Measurements from ENCODE around the gene PITX3. TPM values are rescaled to one million over a fixed set of nuclear protein-coding genes. Genes with fewer than 3 reads are reported as not detected.

Gene PITX3
- total and polyA plus RNA-seq, 10 of the 15 experiments (the other 5 are each of a cell fraction or from before 2014, with no cell fraction given), result not detected

- Histone ChIP-seq H3K9ac (ENCODE audit: control insufficient read depth, insufficient read depth, low read length) (no peak overlapping the region), H3K4me2 (ENCODE audit: control insufficient read depth, insufficient read depth) (no peak overlapping the region), H3K27ac (ENCODE audit: control insufficient read depth, insufficient read depth) (no peak overlapping the region), H3K4me3 (no peak overlapping the region), H3K4me1 (ENCODE audit: control insufficient read depth, insufficient read depth, low read length) (no peaks in the 10 kb centered on the region; the same call in 1 of the 2 replicates), H3K79me2 (ENCODE audit: control insufficient read depth, insufficient read depth, low read length) (no peaks in the 10 kb centered on the region), H3K27me3 (replicated peaks in 1 of 2; ENCODE audit: control insufficient read depth in 2 of 2, insufficient read depth in 2 of 2, low read length in 1 of 2) (peaks cover 8 to 15% of the 10 kb centered on the region in 2 experiments), H3K36me3 (ENCODE audit: control insufficient read depth in 2 of 2, insufficient read depth in 2 of 2, low read length in 1 of 2) (no peaks in the 10 kb centered on the region), H2AFZ (ENCODE audit: control insufficient read depth, low read depth, low read length) (no peak overlapping the region), H3K9me3 (replicated peaks; ENCODE audit: control insufficient read depth, insufficient read depth, low read length) (no peaks in the 10 kb centered on the region), H4K20me1 (ENCODE audit: control insufficient read depth, insufficient read depth) (no peaks in the 10 kb centered on the region)
- RAD21 ChIA-PET (ENCODE audit: unreplicated experiment), result interaction anchor here (1.0 to 1.5 kb wide), 4 partner anchors 8 to 114 kb away, joined by 3 to 7 read pairs (median 3); no protein-coding TSS in a partner anchor
- SMC1A ChIA-PET (ENCODE audit: uncharacterized antibody, unreplicated experiment), result interaction anchor here (1.0 to 1.7 kb wide), 2 partner anchors 68 to 113 kb away, joined by 3 read pairs; no protein-coding TSS in a partner anchor
- ATAC-seq, result no peak
- WGBS (ENCODE audit: insufficient coverage, insufficient replicate concordance, low lambda C conversion rate, missing lambda C conversion rate), result 24% methylated on average over 4 of the region's 4 CpGs
- FAIRE-seq, result no peak
- no peak for DNase-seq (ENCODE audit: low read depth, low spot score)
- in situ Hi-C loops (cut with MboI), result no loop called here
- CTCF ChIA-PET, result interaction anchor here (0.6 to 15.4 kb wide), 6 partner anchors 8 to 1743 kb away, joined by 3 to 632 read pairs (median 4); no protein-coding TSS in a partner anchor
- no TSS peak for BruUV-seq (replicated peaks)
- POLR2A ChIA-PET, result no interaction called here
- intact Hi-C loops (cut with micrococcal nuclease; ENCODE audit: unreplicated experiment), result no loop called here
- TF ChIP-seq MTA3 (IDR thresholded peaks at IDR 0.05; ENCODE audit: borderline replicate concordance, low read length), result no peak
- no peak for TF ChIP-seq E4F1 (IDR thresholded peaks at IDR 0.05; ENCODE audit: borderline replicate concordance, partially characterized antibody)
- TF ChIP-seq MTA2 (IDR thresholded peaks at IDR 0.05; ENCODE audit: low read depth), result no peak
- TF ChIP-seq HDAC2 (IDR thresholded peaks at IDR 0.05), result no peak
- TF ChIP-seq IRF3 (IDR thresholded peaks at IDR 0.05), result no peak
- TF ChIP-seq RFX5 (IDR thresholded peaks at IDR 0.05; ENCODE audit: low read depth, low read length), result no peak
- TF ChIP-seq RAD21 (IDR thresholded peaks at IDR 0.05; ENCODE audit: insufficient read depth, low read depth, low read length), result no peak
- TF ChIP-seq POLR2AphosphoS5 (IDR thresholded peaks at IDR 0.05; ENCODE audit: low read length), result no peak
- no peak for TF ChIP-seq HDGF (IDR thresholded peaks at IDR 0.05)
- no peak for TF ChIP-seq MXI1 (IDR thresholded peaks at IDR 0.05; ENCODE audit: low read depth, low read length)
- TF ChIP-seq IKZF1 (conservative IDR thresholded peaks at IDR 0.05), result no peak
- no peak for TF ChIP-seq RELB (IDR thresholded peaks at IDR 0.05; ENCODE audit: low read depth)
- TF ChIP-seq EED (IDR thresholded peaks at IDR 0.05; ENCODE audit: low read depth), result no peak
- TF ChIP-seq MEF2B (IDR thresholded peaks at IDR 0.05; ENCODE audit: partially characterized antibody, poor library complexity, severe bottlenecking), result no peak
- TF ChIP-seq TBL1XR1 (IDR thresholded peaks at IDR 0.05; ENCODE audit: low read depth, low read length), result no peak
- TF ChIP-seq ZBTB33 (IDR thresholded peaks at IDR 0.05), result no peak
These were observed 3.5 kb downstream of the PITX3 start for GRCh38 chr10:102237711-102238252.

Data from GM12878 (cell line).